Keratinocyte (primary cell): ENCODE data around the gene THAP10. TPM values are rescaled to one million over a fixed set of nuclear protein-coding genes. Genes with fewer than 3 reads are reported as not detected.

Source experiments
- DNase-seq: peaks from one replicate; pipeline ENCODE4 v3.0.0-alpha.2; 2011; ENCODE audit warnings: low read depth, missing footprints, low spot score
- FAIRE-seq: peaks from 2 replicates; lab custom pipeline; 2011; peaks lifted over from hg19 to GRCh38; lab: Jason Lieb, UNC
- H2AFZ ChIP-seq: 2 replicates; pipeline ENCODE4 v1.6.0; 2012; ENCODE audit warnings: low read length, control low read depth, inconsistent platforms; ENCODE audit not compliant: control insufficient read depth
- H3K27ac ChIP-seq: 2 replicates; pipeline ENCODE4 v1.5.1; 2011; ENCODE audit warnings: low read length; ENCODE audit not compliant: control insufficient read depth, insufficient read depth
- H3K27me3 ChIP-seq: 3 replicates; pipeline ENCODE4 v1.6.0; 2011; ENCODE audit warnings: low read length; ENCODE audit not compliant: control insufficient read depth, insufficient read depth; ENCODE audit errors: extremely low read depth
- H3K36me3 ChIP-seq, 2 experiments: 2 replicates in 1 of 2; 3 replicates in 1 of 2; pipeline ENCODE4 v1.5.1; 2011; ENCODE audit warnings: low read length in 2 of 2, mild to moderate bottlenecking in 1 of 2; ENCODE audit not compliant: control insufficient read depth in 2 of 2, insufficient read depth in 2 of 2; ENCODE audit errors: extremely low read depth in 1 of 2
- H3K4me1 ChIP-seq: 3 replicates; pipeline ENCODE4 v1.5.1; 2011; ENCODE audit warnings: low read length; ENCODE audit not compliant: control insufficient read depth, insufficient read depth; ENCODE audit errors: extremely low read depth
- H3K4me2 ChIP-seq: 3 replicates; pipeline ENCODE4 v1.6.0; 2011; ENCODE audit warnings: low read depth, low read length; ENCODE audit not compliant: control insufficient read depth, insufficient read depth; ENCODE audit errors: extremely low read depth
- H3K4me3 ChIP-seq, 3 experiments: fragments of 200-600 bp in 1 of 3; sonication (generic) in 1 of 3; 2 replicates in 2 of 3; 3 replicates in 1 of 3; pipeline ENCODE4 v1.5.1; 2011 to 2016; ENCODE audit warnings: low read length in 3 of 3, mild to moderate bottlenecking in 3 of 3, control low read depth in 2 of 3, inconsistent platforms in 1 of 3, low read depth in 1 of 3, mixed read lengths in 1 of 3, mixed run types in 1 of 3, moderate library complexity in 1 of 3; ENCODE audit not compliant: control insufficient read depth in 2 of 3, insufficient read depth in 2 of 3; ENCODE audit errors: extremely low read depth in 1 of 3
- H3K79me2 ChIP-seq: 2 replicates; pipeline ENCODE4 v1.6.0; 2012; ENCODE audit warnings: low read length; ENCODE audit not compliant: control insufficient read depth, insufficient read depth
- H3K9ac ChIP-seq: 3 replicates; pipeline ENCODE4 v1.6.0; 2011; ENCODE audit warnings: low read length; ENCODE audit not compliant: control insufficient read depth, insufficient read depth; ENCODE audit errors: extremely low read depth
- H3K9me1 ChIP-seq: 3 replicates; pipeline ENCODE4 v1.6.0; 2011; ENCODE audit warnings: low read length; ENCODE audit not compliant: control insufficient read depth, insufficient read depth; ENCODE audit errors: extremely low read depth
- H3K9me3 ChIP-seq: 2 replicates; pipeline ENCODE4 v1.5.1; 2012; ENCODE audit warnings: low read depth, low read length; ENCODE audit not compliant: control insufficient read depth
- H4K20me1 ChIP-seq: 3 replicates; pipeline ENCODE4 v1.6.0; 2011; ENCODE audit warnings: low read length; ENCODE audit not compliant: control insufficient read depth, insufficient read depth; ENCODE audit errors: extremely low read depth
- EZH2 ChIP-seq: IDR thresholded peaks from one replicate; pipeline ENCODE4 v1.6.1; 2012; ENCODE audit warnings: inconsistent platforms, mild to moderate bottlenecking, low read length, moderate library complexity
- dilution Hi-C: fragments of 300-500 bp; cut with MboI; formaldehyde crosslinking; loops from one replicate; pipeline ENCODE4 v1.7.0; 2020; ENCODE audit warnings: low sequenced_read_pairs; ENCODE audit not compliant: extremely low pct_ligation_motif_present
- polyA plus RNA-seq, 5 experiments: library from polyadenylated mRNA; depleted of rRNA in 3 of 5; stranded (reverse) in 3 of 5; stranded (forward) in 1 of 5; unstranded in 1 of 5; fragments of >200 nt; gene quantifications; 1 replicate in 1 of 5; 2 replicates in 3 of 5; 3 replicates in 1 of 5; pipeline versions ENCODE4 v1.2.1 to v1.2.3, GENCODE V29; 2011 to 2012; ENCODE audit warnings: missing spikeins in 2 of 5, low read depth in 1 of 5, low replicate concordance in 1 of 5
- TF ChIP-seq, protein P1 (sequence below), 3 experiments: IDR thresholded peaks in 1 of 3; conservative IDR thresholded peaks in 1 of 3; optimal IDR thresholded peaks in 1 of 3; 2 replicates in 2 of 3; 3 replicates in 1 of 3; pipeline versions ENCODE3 to v1.5.1; 2011; ENCODE audit warnings: low read length in 3 of 3, mild to moderate bottlenecking in 3 of 3, moderate library complexity in 2 of 3, control low read depth in 1 of 3, inconsistent platforms in 1 of 3; ENCODE audit not compliant: insufficient read depth in 2 of 3; ENCODE audit errors: extremely low read depth in 1 of 3

THAP10 gene
- polyA plus RNA-seq, 1 donor (not counting 4 experiments of a cell fraction or from before 2014, with no cell fraction given), result 3.1 TPM

DNA sequence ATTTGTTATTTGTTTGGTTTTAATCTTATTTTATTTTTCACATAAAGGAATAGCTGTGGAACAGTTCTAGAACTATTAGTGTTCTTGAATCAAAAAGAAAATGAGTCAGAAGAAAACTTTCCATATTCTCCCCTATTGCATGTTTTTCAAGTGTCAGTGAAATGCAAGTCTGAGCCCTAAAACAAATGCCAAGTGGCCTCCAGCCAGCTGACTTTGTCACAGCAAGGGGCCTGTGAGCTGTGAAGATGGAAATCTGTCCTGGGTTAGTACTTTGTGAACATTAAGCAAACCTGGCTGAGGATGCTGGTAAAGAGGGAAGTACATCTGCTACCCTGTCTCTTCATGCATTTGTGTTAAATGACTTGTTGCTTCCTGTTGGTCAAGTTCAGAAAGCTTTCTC, 14.6 kb upstream of the THAP10 start:
- DNase-seq (no peak), FAIRE-seq (no peak)
- Histone ChIP-seq H3K9ac (no peak overlapping the region), H3K4me2 (no peak overlapping the region), H4K20me1 (no peaks in the 10 kb centered on the region), H3K79me2 (no peaks in the 10 kb centered on the region), H2AFZ (no peak overlapping the region), H3K4me3 (no peak overlapping the region), H3K27ac (no peak overlapping the region), H3K36me3 (no peaks in the 10 kb centered on the region), H3K27me3 (no peaks in the 10 kb centered on the region), H3K4me1 (peaks cover 11% of the 10 kb centered on the region), H3K9me1 (no peaks in the 10 kb centered on the region), H3K9me3 (peaks cover 7% of the 10 kb centered on the region)
- TF ChIP-seq EZH2, result no peak
- TF ChIP-seq, protein P1, sequence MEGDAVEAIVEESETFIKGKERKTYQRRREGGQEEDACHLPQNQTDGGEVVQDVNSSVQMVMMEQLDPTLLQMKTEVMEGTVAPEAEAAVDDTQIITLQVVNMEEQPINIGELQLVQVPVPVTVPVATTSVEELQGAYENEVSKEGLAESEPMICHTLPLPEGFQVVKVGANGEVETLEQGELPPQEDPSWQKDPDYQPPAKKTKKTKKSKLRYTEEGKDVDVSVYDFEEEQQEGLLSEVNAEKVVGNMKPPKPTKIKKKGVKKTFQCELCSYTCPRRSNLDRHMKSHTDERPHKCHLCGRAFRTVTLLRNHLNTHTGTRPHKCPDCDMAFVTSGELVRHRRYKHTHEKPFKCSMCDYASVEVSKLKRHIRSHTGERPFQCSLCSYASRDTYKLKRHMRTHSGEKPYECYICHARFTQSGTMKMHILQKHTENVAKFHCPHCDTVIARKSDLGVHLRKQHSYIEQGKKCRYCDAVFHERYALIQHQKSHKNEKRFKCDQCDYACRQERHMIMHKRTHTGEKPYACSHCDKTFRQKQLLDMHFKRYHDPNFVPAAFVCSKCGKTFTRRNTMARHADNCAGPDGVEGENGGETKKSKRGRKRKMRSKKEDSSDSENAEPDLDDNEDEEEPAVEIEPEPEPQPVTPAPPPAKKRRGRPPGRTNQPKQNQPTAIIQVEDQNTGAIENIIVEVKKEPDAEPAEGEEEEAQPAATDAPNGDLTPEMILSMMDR (optimal IDR thresholded peaks at IDR 0.05 in 1 of 3, IDR thresholded peaks at IDR 0.05 in 1 of 3, conservative IDR thresholded peaks at IDR 0.05 in 1 of 3; ENCODE audit: extremely low read depth in 1 of 3, insufficient read depth in 2 of 3, low read length in 3 of 3), result no peak
- dilution Hi-C loops, result no loop called here

DNA sequence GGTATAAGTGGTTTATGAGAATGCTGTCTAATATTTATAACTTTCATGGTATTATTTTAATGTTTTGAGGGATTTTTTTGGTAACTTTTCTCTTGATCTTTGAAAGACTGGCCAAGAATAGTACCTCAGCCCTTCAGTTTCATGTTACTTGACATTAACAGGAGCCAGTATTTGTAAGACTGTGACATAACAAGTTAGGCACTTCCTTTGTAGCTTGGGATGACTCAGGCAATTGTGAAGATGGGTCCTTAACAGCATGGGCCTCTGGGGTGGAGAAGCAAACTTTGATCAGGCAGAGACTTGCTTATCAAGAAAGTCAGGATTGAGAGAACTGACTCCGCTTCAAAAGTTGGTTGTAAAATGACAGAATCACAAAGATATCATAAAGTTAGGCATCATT, 9.9 kb upstream of the THAP10 start:
- dilution Hi-C loops, result no loop called here
- H3K4me2 ChIP-seq, result peak overlapping the region; percentile 76
- H3K9me3 ChIP-seq, result no peaks in the 10 kb centered on the region
- no peaks in the 10 kb centered on the region for H3K27me3 ChIP-seq
- peak; percentile 100 for FAIRE-seq
- no peak overlapping the region for H3K9ac ChIP-seq
- H3K36me3 ChIP-seq, result no peaks in the 10 kb centered on the region
- H3K4me3 ChIP-seq, result peak overlapping the region in 1 of 3 experiments; percentile 37
- H2AFZ ChIP-seq, result peak overlapping the region; percentile 97
- H3K79me2 ChIP-seq, result no peaks in the 10 kb centered on the region
- peaks cover 18% of the 10 kb centered on the region for H3K4me1 ChIP-seq
- peak; percentile 68 for DNase-seq
- peak overlapping the region; percentile 79 for H3K27ac ChIP-seq
- TF ChIP-seq, protein P1 (optimal IDR thresholded peaks at IDR 0.05 in 1 of 3, IDR thresholded peaks at IDR 0.05 in 1 of 3, conservative IDR thresholded peaks at IDR 0.05 in 1 of 3; ENCODE audit: extremely low read depth in 1 of 3, insufficient read depth in 2 of 3, low read length in 3 of 3), result no peak
- no peak for TF ChIP-seq EZH2
- no peaks in the 10 kb centered on the region for H4K20me1 ChIP-seq
- no peaks in the 10 kb centered on the region for H3K9me1 ChIP-seq
